NCI-H774 (cell line): ENCODE results near the gene MEX3C.

Experiments
- DNase-seq: peaks from one replicate; lab custom pipeline; 2025; lab: John Stamatoyannopoulos, UW

The MEX3C gene

GRCh38 chr18:51153659-51154371 is 43.7 kb downstream of the MEX3C start:
- DNase-seq = no peak

GRCh38 chr18:51151568-51152511 is 45.6 kb downstream of the MEX3C start:
- DNase-seq = no peak

GRCh38 chr18:51151185-51151567 is 46.3 kb downstream of the MEX3C start:
- DNase-seq = no peak

- no peak for DNase-seq
Measured at GRCh38 chr18:51150113-51150700, 47.3 kb downstream of the MEX3C start.

GRCh38 chr18:51149670-51150069 is 47.8 kb downstream of the MEX3C start:
- no peak for DNase-seq

GRCh38 chr18:51146909-51147308 is 50.6 kb downstream of the MEX3C start:
- DNase-seq = no peak

GRCh38 chr18:51138936-51139335 is 58.5 kb downstream of the MEX3C start:
- DNase-seq = no peak

- DNase-seq = no peak
Measured at GRCh38 chr18:51137891-51138290, 59.6 kb downstream of the MEX3C start.

- DNase-seq = no peak
Measured at GRCh38 chr18:51137026-51137729, 60.3 kb downstream of the MEX3C start.

- DNase-seq = no peak
Measured at GRCh38 chr18:51135795-51136194, 61.7 kb downstream of the MEX3C start.

GRCh38 chr18:51135364-51135763 is 62.1 kb downstream of the MEX3C start:
- DNase-seq = no peak

- no peak for DNase-seq
Measured at GRCh38 chr18:51134721-51135120, 62.8 kb downstream of the MEX3C start.

- no peak for DNase-seq
Measured at GRCh38 chr18:51133580-51134160, 63.8 kb downstream of the MEX3C start.

- DNase-seq = no peak
Measured at GRCh38 chr18:51132256-51132935, 65.1 kb downstream of the MEX3C start.

GRCh38 chr18:51128533-51128932 is 68.9 kb downstream of the MEX3C start:
- no peak for DNase-seq

- no peak for DNase-seq
Measured at GRCh38 chr18:51127664-51128063, 69.8 kb downstream of the MEX3C start.

- DNase-seq = no peak
Measured at GRCh38 chr18:51125976-51126375, 71.5 kb downstream of the MEX3C start.
